ENCODE results near the gene ZNF653. TPM values are rescaled to one million over a fixed set of nuclear protein-coding genes. Genes with fewer than 3 reads are reported as not detected.

Gene ZNF653, protein sequence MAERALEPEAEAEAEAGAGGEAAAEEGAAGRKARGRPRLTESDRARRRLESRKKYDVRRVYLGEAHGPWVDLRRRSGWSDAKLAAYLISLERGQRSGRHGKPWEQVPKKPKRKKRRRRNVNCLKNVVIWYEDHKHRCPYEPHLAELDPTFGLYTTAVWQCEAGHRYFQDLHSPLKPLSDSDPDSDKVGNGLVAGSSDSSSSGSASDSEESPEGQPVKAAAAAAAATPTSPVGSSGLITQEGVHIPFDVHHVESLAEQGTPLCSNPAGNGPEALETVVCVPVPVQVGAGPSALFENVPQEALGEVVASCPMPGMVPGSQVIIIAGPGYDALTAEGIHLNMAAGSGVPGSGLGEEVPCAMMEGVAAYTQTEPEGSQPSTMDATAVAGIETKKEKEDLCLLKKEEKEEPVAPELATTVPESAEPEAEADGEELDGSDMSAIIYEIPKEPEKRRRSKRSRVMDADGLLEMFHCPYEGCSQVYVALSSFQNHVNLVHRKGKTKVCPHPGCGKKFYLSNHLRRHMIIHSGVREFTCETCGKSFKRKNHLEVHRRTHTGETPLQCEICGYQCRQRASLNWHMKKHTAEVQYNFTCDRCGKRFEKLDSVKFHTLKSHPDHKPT
- total RNA-seq, result 10 to 100 TPM; 12.3 to 16.9 (median 13.9) TPM

DNA sequence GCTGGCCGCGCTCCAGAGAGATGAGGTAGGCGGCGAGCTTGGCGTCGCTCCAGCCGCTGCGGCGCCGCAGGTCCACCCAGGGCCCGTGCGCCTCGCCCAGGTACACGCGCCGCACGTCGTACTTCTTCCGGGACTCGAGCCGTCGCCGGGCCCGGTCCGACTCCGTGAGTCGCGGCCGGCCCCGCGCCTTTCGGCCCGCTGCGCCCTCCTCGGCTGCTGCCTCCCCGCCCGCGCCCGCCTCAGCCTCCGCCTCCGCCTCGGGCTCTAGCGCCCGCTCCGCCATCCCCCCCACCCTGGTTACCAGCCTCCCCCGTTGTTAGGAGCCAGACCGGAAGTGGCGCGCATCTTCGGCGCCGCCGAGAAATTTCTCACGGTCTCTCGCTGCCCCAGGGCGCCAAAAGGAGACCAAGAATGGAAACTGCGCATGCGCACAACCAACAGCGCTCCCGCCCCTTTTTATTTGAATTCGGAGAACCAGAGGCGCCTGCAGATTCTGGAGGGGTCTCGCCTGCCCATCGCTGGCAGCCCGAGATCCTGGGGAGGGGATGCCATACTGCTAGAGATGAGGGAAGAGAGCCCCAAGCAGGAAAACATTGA is at the start of gene ZNF653:
Gene ZNF653, minus strand, starts transcription at position 336 of the 597 bp plus-strand sequence. Its CDS starts 53 bp downstream, at position 283.
- Mint-ChIP-seq H3K4me1 (ENCODE audit: low read depth) (peaks cover 10% of the 10 kb centered on the region), H3K4me3 (peak within 1 kb of the TSS; percentile 82), H3K9me3 (no peaks in the 10 kb centered on the region), H3K27me3 (ENCODE audit: low read depth) (no peaks in the 10 kb centered on the region), H3K36me3 (ENCODE audit: insufficient read depth) (peaks cover 7% of the 10 kb centered on the region)
- ATAC-seq, result peak; percentile 68 to 70
- peak; percentile 96 for DNase-seq

DNA sequence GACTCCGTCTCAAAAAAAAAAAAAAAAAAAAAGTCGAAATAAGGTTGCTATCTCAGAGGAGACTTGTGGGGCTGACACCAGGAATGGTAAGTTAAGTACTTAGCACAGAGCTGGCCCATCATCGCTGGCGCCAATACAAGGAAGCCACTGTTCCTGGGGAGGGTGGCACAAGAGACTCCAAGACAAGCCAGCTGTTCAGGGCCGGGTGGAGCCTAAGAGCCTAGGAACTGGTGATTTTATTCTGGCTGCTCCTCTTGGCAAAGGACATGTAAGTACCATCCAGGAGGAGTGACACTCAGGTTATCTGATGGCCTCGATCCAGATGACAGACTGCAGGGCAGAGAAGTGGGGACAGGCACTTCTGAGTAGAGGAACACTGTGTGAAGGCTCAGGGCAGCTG is 49.6 kb upstream of the ZNF653 start:
- no peaks in the 10 kb centered on the region for H3K9me3 Mint-ChIP-seq
- peaks cover 33% of the 10 kb centered on the region for H3K4me1 Mint-ChIP-seq (ENCODE audit: low read depth)
- no peaks in the 10 kb centered on the region for H3K27me3 Mint-ChIP-seq (ENCODE audit: low read depth)
- H3K4me3 Mint-ChIP-seq, result no peak overlapping the region
- peaks cover 18% of the 10 kb centered on the region for H3K36me3 Mint-ChIP-seq (ENCODE audit: insufficient read depth)
- DNase-seq, result no peak
- ATAC-seq, result no peak

DNA sequence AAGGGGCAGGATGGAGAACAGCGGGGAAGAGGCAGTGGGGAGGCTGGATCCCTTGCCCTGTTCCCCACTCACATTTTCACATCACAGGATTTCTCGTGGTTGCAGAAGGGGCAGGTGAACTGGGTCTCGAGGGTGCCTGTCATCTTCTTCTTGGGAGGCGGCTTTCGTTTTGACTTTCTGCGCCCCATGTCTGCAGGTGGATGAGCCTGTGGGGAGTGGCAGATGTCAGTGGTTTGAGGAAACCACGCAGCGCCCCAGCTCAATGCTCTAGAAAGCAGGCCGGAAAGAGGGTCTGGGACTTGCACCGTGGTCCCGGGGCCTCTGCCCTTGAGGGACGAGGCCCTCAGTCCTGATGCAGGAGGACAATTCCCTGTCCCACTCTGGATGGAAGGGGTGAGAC is 48.5 kb upstream of the ZNF653 start:
- Mint-ChIP-seq H3K4me3 (no peak overlapping the region), H3K27me3 (ENCODE audit: low read depth) (no peaks in the 10 kb centered on the region), H3K36me3 (ENCODE audit: insufficient read depth) (peaks cover 18% of the 10 kb centered on the region), H3K4me1 (ENCODE audit: low read depth) (peaks cover 29% of the 10 kb centered on the region), H3K9me3 (no peaks in the 10 kb centered on the region)
- ATAC-seq, result no peak
- no peak for DNase-seq

DNA sequence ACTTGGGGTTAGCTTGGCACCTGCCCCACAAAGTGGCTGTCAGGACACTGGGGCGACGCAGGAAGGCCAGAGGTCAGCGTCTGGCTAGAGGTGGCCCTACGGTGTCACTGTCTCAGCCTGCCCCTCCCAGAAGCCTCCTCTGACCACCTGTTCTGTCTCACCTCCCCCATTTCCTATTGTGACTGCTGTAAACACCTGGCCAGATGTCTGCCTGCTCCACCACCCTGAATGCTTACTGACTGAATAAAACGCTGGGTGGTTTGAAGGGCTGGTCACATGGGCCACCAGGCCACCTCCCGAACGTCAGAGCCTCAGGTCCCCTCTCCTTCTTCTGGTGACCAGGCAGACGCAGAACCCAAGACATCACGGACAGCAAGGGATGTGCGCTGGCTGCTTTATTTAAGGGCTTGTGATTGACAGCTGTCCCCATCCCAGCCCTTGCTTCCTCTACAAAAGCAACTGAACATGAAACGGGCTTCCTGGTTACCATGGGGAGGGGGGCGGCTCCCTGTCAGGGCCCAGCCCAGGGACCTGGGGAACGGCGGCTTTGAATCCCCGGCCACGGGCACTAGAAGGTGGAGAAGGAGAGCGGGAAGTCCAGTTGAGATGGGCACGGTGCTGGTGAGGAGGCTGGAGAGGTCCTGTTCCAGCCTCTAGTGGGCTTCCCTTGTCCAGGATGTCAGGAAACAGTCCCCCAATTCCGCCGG is 47.2 kb upstream of the ZNF653 start:
- H3K9me3 Mint-ChIP-seq, result no peaks in the 10 kb centered on the region
- peaks cover 16% of the 10 kb centered on the region for H3K36me3 Mint-ChIP-seq (ENCODE audit: insufficient read depth)
- H3K4me1 Mint-ChIP-seq (ENCODE audit: low read depth), result peaks cover 20% of the 10 kb centered on the region
- no peaks in the 10 kb centered on the region for H3K27me3 Mint-ChIP-seq (ENCODE audit: low read depth)
- no peak overlapping the region for H3K4me3 Mint-ChIP-seq
- no peak for ATAC-seq
- no peak for DNase-seq

DNA sequence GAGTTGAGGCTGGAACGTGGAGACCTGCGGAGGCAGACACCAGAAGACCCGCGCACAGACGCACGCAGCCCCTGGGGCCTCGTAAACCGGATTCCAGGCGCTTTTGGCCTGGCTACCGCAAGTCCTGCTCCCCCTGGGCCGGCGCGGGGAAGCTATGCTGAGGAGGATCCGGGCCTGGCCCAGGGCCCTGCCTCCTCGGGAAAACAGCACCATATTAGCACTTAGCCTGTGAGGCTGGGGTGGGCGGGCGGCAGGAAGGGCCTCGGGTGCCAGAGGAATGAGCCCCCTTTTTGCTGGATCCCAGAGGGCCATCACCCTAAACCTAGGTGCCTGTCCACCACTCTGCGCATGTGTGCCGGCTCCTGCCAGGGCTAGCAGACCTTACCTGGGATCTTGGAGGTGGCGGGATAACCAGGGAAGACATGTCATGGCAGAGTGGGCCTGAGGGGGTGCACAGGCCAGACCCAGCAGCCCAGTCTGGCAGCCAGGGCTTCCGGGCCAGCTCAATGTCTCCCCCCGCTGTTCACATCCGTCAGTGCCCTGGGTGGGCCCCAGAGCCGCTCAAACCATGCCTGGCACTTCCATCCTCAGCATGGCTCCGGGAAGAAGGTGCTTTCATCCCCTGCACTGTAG is 46.1 kb upstream of the ZNF653 start:
- Mint-ChIP-seq H3K9me3 (no peaks in the 10 kb centered on the region), H3K4me3 (no peak overlapping the region), H3K36me3 (ENCODE audit: insufficient read depth) (peaks cover 12% of the 10 kb centered on the region), H3K4me1 (ENCODE audit: low read depth) (peaks cover 13% of the 10 kb centered on the region), H3K27me3 (ENCODE audit: low read depth) (no peaks in the 10 kb centered on the region)
- DNase-seq (no peak), ATAC-seq (no peak)

DNA sequence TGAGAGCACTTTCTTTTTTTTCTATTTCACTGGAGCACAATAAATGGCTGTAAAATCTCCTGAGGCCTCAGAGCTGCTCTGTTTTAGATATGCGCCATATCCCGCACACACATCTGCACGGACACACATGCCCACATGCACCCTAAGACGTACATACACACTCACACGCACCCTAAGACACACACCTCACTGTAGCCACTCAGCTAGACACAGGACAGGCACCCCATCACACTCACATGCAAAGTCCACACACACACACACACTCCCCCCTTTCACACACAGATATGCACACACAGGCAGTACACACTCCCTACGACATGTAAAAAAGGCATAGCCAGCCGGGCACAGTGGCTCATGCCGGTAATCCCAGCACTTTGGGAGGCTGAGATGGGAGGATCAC is 44.6 kb upstream of the ZNF653 start:
- ATAC-seq (no peak), DNase-seq (no peak)
- no peaks in the 10 kb centered on the region for H3K27me3 Mint-ChIP-seq (ENCODE audit: low read depth)
- no peak overlapping the region for H3K4me3 Mint-ChIP-seq
- no peaks in the 10 kb centered on the region for H3K9me3 Mint-ChIP-seq
- peaks cover 6% of the 10 kb centered on the region for H3K36me3 Mint-ChIP-seq (ENCODE audit: insufficient read depth)
- peaks cover 5% of the 10 kb centered on the region for H3K4me1 Mint-ChIP-seq (ENCODE audit: low read depth)

DNA sequence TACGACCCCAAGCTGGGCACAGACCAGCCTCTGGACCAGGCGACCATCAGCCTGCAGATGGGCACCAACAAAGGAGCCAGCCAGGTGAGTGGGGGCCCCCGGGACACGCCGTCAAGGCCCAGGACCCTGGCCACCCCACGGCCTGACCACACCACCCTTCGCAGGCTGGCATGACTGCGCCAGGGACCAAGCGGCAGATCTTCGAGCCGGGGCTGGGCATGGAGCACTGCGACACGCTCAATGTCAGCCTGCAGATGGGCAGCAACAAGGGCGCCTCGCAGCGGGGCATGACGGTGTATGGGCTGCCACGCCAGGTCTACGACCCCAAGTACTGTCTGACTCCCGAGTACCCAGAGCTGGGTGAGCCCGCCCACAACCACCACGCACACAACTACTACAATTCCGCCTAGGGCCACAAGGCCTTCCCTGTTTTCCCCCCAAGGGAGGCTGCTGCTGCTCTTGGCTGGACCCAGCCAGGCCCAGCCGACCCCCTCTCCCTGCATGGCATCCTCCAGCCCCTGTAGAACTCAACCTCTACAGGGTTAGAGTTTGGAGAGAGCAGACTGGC is 43.8 kb upstream of the ZNF653 start:
- H3K4me3 Mint-ChIP-seq, result no peak overlapping the region
- H3K9me3 Mint-ChIP-seq, result no peaks in the 10 kb centered on the region
- H3K27me3 Mint-ChIP-seq (ENCODE audit: low read depth), result no peaks in the 10 kb centered on the region
- no peak for ATAC-seq
- peaks cover 6% of the 10 kb centered on the region for H3K36me3 Mint-ChIP-seq (ENCODE audit: insufficient read depth)
- DNase-seq, result no peak
- H3K4me1 Mint-ChIP-seq (ENCODE audit: low read depth), result peaks cover 4% of the 10 kb centered on the region

DNA sequence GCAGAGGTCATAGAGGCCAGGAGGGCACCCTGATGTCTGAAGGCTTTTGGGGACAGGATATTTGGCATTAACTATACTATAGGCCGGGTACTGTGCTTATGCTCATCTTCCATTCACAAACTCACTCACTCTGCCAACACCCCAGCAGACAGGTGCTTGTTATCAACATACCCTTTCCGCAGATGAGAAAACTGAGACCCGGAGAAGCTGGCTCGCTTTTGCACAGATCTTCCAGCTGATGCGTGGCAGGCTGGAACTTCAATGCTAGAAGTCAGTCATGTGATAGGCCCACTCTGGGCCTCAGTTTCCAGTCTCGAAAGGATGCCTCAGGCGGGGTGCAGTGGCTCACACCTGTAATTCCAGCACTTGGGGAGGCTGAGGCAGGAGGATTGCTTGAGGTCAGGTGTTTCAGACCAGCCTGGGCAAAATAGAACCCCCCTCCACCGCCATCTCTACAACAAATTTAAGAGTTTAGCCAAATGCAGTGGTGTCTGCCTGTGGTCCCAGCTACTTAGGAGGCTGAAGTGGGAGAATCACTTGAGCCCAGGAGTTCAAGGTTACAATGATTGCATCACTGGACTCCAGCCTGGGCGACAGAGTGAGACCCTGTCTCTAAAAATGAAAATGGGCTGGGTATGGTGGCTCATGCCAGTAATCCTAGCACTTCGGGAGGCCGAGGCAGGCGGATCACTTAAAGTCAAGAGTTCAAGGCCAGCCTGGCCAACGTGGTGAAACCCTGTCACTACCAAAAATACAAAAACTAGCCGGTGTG is 42.5 kb upstream of the ZNF653 start:
- DNase-seq (no peak), ATAC-seq (no peak)
- Mint-ChIP-seq H3K27me3 (ENCODE audit: low read depth) (peaks cover 4% of the 10 kb centered on the region), H3K9me3 (no peaks in the 10 kb centered on the region), H3K4me1 (ENCODE audit: low read depth) (no peaks in the 10 kb centered on the region), H3K36me3 (ENCODE audit: insufficient read depth) (peaks cover 6% of the 10 kb centered on the region), H3K4me3 (no peak overlapping the region)

DNA sequence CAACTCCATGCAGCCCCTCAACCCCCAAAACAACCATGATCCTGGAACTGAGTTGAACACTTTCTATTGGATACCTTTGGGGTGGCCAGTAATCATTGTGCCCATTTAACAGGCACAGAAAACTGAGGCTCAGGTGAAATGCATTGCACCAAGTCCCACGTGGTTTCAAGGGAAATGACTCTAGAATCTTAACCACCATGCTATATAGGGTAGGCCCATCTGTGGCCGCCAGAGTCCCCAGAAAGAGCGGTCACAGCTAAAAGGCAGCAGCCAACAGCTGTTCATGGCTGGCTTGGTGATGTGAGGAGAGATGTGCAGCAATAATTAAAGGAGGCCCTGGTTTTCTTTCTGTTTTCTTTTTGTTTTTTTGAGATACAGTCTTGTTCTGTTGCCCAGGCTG is 35.6 kb upstream of the ZNF653 start:
- H3K27me3 Mint-ChIP-seq (ENCODE audit: low read depth), result peaks cover 29% of the 10 kb centered on the region
- H3K36me3 Mint-ChIP-seq (ENCODE audit: insufficient read depth), result no peaks in the 10 kb centered on the region
- DNase-seq (no peak), ATAC-seq (no peak)
- H3K4me1 Mint-ChIP-seq (ENCODE audit: low read depth), result no peaks in the 10 kb centered on the region
- no peaks in the 10 kb centered on the region for H3K9me3 Mint-ChIP-seq
- no peak overlapping the region for H3K4me3 Mint-ChIP-seq

DNA sequence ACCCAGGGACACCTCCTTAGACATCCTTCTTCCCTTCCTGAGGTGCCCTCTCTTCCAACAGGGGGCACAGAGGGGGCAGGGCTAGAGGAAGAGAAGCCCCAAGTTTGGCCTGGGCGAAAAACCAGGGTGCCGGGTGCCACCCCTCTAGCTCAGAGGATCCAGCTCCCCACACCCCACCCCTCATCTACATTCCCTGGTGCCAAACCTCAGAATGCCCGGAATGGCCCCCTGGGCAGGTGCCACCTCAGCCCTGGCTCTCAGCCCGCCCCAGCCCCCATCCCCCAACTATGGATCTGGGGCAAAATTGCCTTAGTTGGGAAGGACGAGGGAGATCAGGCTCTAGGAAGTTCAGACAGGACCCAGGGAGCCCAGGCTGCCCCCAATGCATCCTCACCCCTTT is 35.0 kb upstream of the ZNF653 start:
- Mint-ChIP-seq H3K4me3 (no peak overlapping the region), H3K36me3 (ENCODE audit: insufficient read depth) (no peaks in the 10 kb centered on the region), H3K4me1 (ENCODE audit: low read depth) (peaks cover 1% of the 10 kb centered on the region), H3K9me3 (no peaks in the 10 kb centered on the region), H3K27me3 (ENCODE audit: low read depth) (peaks cover 29% of the 10 kb centered on the region)
- no peak for DNase-seq
- no peak for ATAC-seq

DNA sequence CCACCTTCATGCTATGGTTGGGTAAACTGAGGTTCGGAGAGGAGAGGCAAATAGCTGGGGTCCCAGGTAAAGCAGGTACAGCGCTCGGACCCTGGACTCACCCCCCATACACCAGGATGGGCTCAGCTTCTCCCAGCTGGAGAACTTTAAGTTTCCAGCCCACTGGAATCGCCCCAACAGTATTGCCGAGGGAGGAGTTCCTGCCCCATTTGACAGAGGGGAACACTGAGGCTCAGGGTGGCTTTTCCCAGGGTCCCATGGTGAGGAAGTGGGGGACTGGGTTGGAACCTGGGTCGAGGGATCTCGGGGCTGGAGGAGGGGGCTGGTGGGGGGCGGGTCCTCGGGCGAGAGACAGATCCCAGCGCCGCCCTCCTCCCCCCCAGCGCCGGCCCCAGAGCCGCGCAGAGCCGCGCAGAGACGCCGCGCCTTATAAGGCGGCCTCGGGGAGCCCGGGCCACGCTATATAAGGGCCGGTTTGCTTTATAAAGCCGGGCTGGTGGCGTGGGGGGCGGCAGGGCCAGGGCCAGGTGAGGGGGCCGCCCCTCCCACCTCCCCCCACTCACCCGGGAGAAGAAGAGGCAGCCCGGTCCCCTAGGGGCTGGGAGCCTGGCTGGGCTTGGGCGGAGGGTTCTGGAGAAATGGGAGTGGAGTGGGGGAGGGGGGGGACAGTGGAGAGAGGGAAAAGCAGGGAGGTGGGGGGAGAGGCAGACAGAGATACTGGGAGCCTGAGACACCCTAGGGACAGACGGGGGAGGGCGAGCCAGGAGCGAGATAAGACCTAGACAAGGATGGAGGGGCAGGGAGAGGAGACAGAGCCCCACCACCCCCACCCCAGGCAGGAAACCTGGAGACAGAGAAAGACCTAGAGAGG is 34.1 kb upstream of the ZNF653 start:
- no peak overlapping the region for H3K4me3 Mint-ChIP-seq
- no peak for DNase-seq
- peaks cover 29% of the 10 kb centered on the region for H3K27me3 Mint-ChIP-seq (ENCODE audit: low read depth)
- H3K36me3 Mint-ChIP-seq (ENCODE audit: insufficient read depth), result no peaks in the 10 kb centered on the region
- no peaks in the 10 kb centered on the region for H3K9me3 Mint-ChIP-seq
- peaks cover 8% of the 10 kb centered on the region for H3K4me1 Mint-ChIP-seq (ENCODE audit: low read depth)
- no peak for ATAC-seq

DNA sequence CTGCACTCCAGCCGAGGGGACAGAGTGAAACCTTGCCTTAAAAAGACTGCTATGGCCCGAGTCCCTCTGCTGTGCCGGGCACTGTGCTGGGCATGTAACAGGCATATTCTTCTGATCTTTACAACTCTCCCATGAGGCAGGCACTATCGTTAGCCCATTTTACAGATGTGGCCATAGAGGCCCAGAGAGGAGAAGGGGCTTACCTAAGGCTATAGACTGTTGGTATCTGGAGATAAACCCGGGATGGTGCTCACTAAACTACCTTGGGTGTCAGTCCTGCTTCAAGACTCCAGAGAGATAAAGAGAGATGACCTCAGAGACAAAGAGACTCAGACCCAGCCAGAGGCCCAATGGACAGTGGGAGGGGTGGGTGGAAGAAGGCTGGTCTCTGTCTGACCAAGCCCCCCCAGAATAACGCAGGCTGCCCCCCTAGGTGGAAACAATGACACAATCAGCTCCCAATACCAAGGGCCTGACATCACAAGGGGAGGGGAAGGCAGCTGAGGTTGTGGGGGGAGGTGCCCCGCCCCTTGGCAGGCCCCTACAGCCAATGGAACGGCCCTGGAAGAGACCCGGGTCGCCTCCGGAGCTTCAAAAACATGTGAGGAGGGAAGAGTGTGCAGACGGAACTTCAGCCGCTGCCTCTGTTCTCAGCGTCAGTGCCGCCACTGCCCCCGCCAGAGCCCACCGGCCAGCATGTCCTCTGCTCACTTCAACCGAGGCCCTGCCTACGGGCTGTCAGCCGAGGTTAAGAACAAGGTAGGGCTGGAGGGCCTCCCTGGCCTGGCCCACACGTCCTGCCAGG is 32.8 kb upstream of the ZNF653 start, which contains the start of gene CNN1:
Gene CNN1, plus strand, starts transcription at position 620 of the 805 bp plus-strand sequence. Its CDS starts 77 bp downstream, at position 697.
- Mint-ChIP-seq H3K36me3 (ENCODE audit: insufficient read depth) (no peaks in the 10 kb centered on the region), H3K27me3 (ENCODE audit: low read depth) (peaks cover 25% of the 10 kb centered on the region), H3K4me1 (ENCODE audit: low read depth) (peaks cover 8% of the 10 kb centered on the region), H3K9me3 (no peaks in the 10 kb centered on the region), H3K4me3 (no peak within 1 kb of the TSS)
- ATAC-seq (no peak), DNase-seq (no peak)

All from activated T-cell treated with anti-CD3 and anti-CD28 coated beads, Interleukin-2, amount 50 U/mL, for 4 hours (primary cell).